HepG2 (cell line): Measurements from ENCODE around the gene ZNF180. TPM values are rescaled to one million over a fixed set of nuclear protein-coding genes. Genes with fewer than 3 reads are reported as not detected.
A peak's percentile ranks its signal among the peaks of the same experiment; 100 is the strongest.

ENCODE experiments used
- AGO2 ChIP-seq: fragments of 200-400 bp; formaldehyde crosslinking; optimal IDR thresholded peaks from 2 replicates; pipeline ENCODE3; 2017; ENCODE audit warnings: mild to moderate bottlenecking, low read depth, low read length, moderate library complexity
- CREM ChIP-seq, 2 experiments: sonication (generic) in 1 of 2; formaldehyde crosslinking in 1 of 2; IDR thresholded peaks; 2 replicates each; pipeline versions ENCODE4 v1.4.0 to v1.6.1; 2016 to 2020; ENCODE audit warnings: antibody characterized with exemption in 1 of 2, mild to moderate bottlenecking in 1 of 2, missing genetic modification reagents in 1 of 2
- ETV6 ChIP-seq: sonication (generic); formaldehyde crosslinking; conservative IDR thresholded peaks from 2 replicates; pipeline ENCODE4 v1.4.0; 2020; ENCODE audit warnings: missing genetic modification reagents
- HES4 ChIP-seq: sonication (generic); formaldehyde crosslinking; IDR thresholded peaks from 2 replicates; pipeline ENCODE4 v1.9.0; 2021; ENCODE audit warnings: mild to moderate bottlenecking, missing genetic modification reagents, borderline replicate concordance
- KLF12 ChIP-seq: sonication (generic); formaldehyde crosslinking; IDR thresholded peaks from 2 replicates; pipeline ENCODE4 v1.4.0; 2020; ENCODE audit warnings: missing genetic modification reagents, borderline replicate concordance
- KLF6 ChIP-seq: IDR thresholded peaks from 2 replicates; pipeline ENCODE4 v1.8.0; 2016; ENCODE audit warnings: missing biosample characterization, missing genetic modification reagents
- NRL ChIP-seq: sonication (generic); formaldehyde crosslinking; IDR thresholded peaks from 2 replicates; pipeline ENCODE4 v1.5.0; 2020; ENCODE audit warnings: missing genetic modification reagents, mild to moderate bottlenecking, moderate library complexity, borderline replicate concordance
- PHF20 ChIP-seq: sonication (generic); formaldehyde crosslinking; IDR thresholded peaks from 2 replicates; pipeline ENCODE4 v1.5.0; 2020; ENCODE audit warnings: mild to moderate bottlenecking, missing genetic modification reagents
- PLRG1 ChIP-seq: fragments of 450-650 bp; conservative IDR thresholded peaks from 2 replicates; pipeline ENCODE4 v1.6.1; 2016
- SKI ChIP-seq: fragments of 450-650 bp; IDR thresholded peaks from one replicate; pipeline ENCODE4 v1.6.1; 2018; ENCODE audit warnings: mild to moderate bottlenecking; ENCODE audit not compliant: partially characterized antibody
- SRSF9 ChIP-seq: fragments of 200-400 bp; formaldehyde crosslinking; IDR thresholded peaks from 2 replicates; pipeline ENCODE4 v1.6.1; 2018; ENCODE audit warnings: borderline replicate concordance, mild to moderate bottlenecking, low read depth, low read length; ENCODE audit not compliant: insufficient read depth, poor library complexity, severe bottlenecking
- TOE1 ChIP-seq: sonication (generic); formaldehyde crosslinking; IDR thresholded peaks from 2 replicates; pipeline ENCODE4 v1.4.0; 2020; ENCODE audit warnings: mild to moderate bottlenecking, missing genetic modification reagents
- ZNF205 ChIP-seq: IDR thresholded peaks from 2 replicates; pipeline ENCODE4 v1.6.1; 2018; ENCODE audit warnings: missing biosample characterization, missing genetic modification reagents
- ZNF562 ChIP-seq: sonication (generic); formaldehyde crosslinking; IDR thresholded peaks from 2 replicates; pipeline ENCODE4 v1.8.0; 2022; ENCODE audit warnings: missing genetic modification reagents, borderline replicate concordance
- ZNF564 ChIP-seq: sonication (generic); formaldehyde crosslinking; IDR thresholded peaks from 2 replicates; pipeline ENCODE4 v1.8.1; 2023; ENCODE audit warnings: mild to moderate bottlenecking, missing genetic modification reagents
- ZNF572 ChIP-seq: sonication (generic); formaldehyde crosslinking; IDR thresholded peaks from 2 replicates; pipeline ENCODE4 v1.5.1; 2020; ENCODE audit warnings: mild to moderate bottlenecking, missing genetic modification reagents
- polyA plus RNA-seq, 8 experiments: library from polyadenylated mRNA; depleted of rRNA in 3 of 8; stranded (reverse) in 7 of 8; unstranded in 1 of 8; fragments of >200 nt; fragmentation: Illumina TruSeq in 4 of 8; extraction: Trizol in 4 of 8; gene quantifications; 2 replicates each; pipeline versions ENCODE4 v1.2.1 to v1.2.3, GENCODE V29; 2011 to 2016; ENCODE audit warnings: low read depth in 4 of 8, missing spikeins in 1 of 8, mixed read lengths in 1 of 8; ENCODE audit not compliant: insufficient read depth in 1 of 8
- total RNA-seq, 5 experiments: library from RNA; depleted of rRNA; stranded (reverse); fragments of >200 nt; fragmentation: Illumina TruSeq; extraction: Trizol; gene quantifications; 2 replicates each; pipeline ENCODE4 v1.2.3, GENCODE V29; 2016; ENCODE audit warnings: low read depth in 1 of 5
- TF ChIP-seq, protein P1 (sequence below): sonication (generic); formaldehyde crosslinking; IDR thresholded peaks from 2 replicates; pipeline ENCODE4 v1.8.0; 2022; ENCODE audit warnings: missing genetic modification reagents, mild to moderate bottlenecking, inconsistent platforms, borderline replicate concordance
- TF ChIP-seq, protein P2 (sequence below): IDR thresholded peaks from 2 replicates; pipeline ENCODE4 v1.6.1; 2016; ENCODE audit warnings: missing compliant biosample characterization, missing genetic modification reagents, borderline replicate concordance
- TF ChIP-seq, protein P3 (sequence below), 2 experiments: sonication (generic) in 1 of 2; formaldehyde crosslinking in 1 of 2; IDR thresholded peaks; 2 replicates each; pipeline versions ENCODE4 v1.6.1 to v1.9.0; 2014 to 2022; ENCODE audit warnings: antibody characterized with exemption in 1 of 2, borderline replicate concordance in 1 of 2, inconsistent platforms in 1 of 2, low read depth in 1 of 2, missing genetic modification reagents in 1 of 2

ZNF180 gene
- total and polyA plus RNA-seq, 2 of the 13 experiments (the other 11 are each of a cell fraction or from before 2014, with no cell fraction given) = 0.92 to 9.3 TPM

DNA sequence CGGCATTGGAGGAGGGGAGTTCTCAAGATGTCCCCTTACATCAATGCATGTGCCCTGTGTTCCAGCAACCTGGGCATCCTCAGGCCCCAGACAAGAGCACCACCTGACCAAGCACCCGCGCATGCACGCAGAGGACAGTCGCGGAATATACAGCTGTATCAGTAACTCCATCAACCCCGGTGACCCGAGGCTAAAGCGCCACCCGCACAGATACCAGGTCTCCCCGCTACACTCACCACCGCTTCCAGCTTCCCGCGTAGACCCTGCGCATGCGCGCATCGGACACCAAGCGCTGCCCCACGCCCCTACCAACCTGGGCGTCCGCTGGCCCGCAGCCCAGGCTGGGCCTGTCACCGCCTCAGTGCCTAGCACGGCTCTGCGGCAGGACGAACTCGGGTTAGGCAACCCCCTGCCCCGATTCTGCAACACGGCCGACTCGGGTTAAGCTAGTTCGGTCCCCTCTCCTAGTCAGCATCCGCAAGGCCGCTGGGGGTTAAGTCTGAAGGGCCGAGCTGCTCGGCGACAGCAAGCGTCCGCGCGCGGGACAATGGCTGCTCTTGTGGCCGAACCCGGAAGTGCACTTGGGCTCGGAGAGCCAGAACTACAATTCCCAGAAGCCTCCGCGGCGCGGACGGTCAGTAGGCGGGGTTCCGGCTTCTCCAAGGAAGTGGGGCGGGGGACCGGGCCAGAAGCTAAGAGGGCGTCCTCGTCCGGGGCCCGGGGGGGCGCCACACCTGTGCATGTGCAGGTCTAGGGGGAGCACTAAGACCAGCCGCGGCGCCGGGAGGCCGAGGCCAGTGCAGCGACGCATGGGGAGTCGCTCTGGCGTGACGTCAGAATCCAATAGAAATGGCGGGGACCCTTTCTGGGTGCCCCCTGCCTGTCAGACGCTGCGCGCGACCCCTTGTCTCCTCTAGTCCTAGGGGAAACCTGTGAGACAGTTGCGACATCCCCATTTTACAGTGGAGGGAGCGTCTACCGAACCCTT, at the start of gene ZNF180 (continued):
- peak; percentile 85 for TF ChIP-seq AGO2
- TF ChIP-seq, protein P1, sequence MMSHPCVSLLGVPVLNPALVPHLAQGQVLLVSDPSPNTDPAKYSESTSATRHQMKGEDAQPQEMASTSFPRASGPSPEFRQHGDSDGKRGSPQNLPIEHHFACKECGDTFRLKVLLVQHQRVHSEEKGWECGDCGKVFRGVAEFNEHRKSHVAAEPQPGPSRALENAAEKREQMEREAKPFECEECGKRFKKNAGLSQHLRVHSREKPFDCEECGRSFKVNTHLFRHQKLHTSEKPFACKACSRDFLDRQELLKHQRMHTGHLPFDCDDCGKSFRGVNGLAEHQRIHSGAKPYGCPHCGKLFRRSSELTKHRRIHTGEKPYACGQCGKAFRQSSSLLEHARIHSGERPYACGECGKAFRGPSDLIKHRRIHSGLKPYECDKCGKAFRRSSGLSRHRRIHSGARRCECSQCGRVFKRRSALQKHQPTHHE = peak; percentile 80; the same call in 1 of the 2 replicates
- peak; percentile 85; the same call in 1 of the 2 replicates for TF ChIP-seq KLF12 (CRISPR knock-in tag)
- peak; percentile 12 for TF ChIP-seq SKI
- no peak for TF ChIP-seq ZNF562 (CRISPR knock-in tag)
- no peak for TF ChIP-seq PLRG1
- peak; percentile 78; the same call in 1 of the 2 replicates for TF ChIP-seq TOE1
- peak; percentile 93 for TF ChIP-seq PHF20 (CRISPR knock-in tag)
- TF ChIP-seq ZNF564 (CRISPR knock-in tag) = peak; percentile 91
- TF ChIP-seq CREM (IDR thresholded peaks at IDR 0.05) = peak; percentile 96
- peak; percentile 74; the same call in 1 of the 2 replicates for TF ChIP-seq CREM (CRISPR knock-in tag; IDR thresholded peaks at IDR 0.05)
- TF ChIP-seq, protein P2, sequence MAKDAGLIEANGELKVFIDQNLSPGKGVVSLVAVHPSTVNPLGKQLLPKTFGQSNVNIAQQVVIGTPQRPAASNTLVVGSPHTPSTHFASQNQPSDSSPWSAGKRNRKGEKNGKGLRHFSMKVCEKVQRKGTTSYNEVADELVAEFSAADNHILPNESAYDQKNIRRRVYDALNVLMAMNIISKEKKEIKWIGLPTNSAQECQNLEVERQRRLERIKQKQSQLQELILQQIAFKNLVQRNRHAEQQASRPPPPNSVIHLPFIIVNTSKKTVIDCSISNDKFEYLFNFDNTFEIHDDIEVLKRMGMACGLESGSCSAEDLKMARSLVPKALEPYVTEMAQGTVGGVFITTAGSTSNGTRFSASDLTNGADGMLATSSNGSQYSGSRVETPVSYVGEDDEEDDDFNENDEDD (CRISPR knock-in tag) = peak; percentile 86; the same call in 1 of the 2 replicates
- peak; percentile 98 for TF ChIP-seq ZNF205 (CRISPR knock-in tag)
- no peak for TF ChIP-seq SRSF9
- TF ChIP-seq, protein P3, sequence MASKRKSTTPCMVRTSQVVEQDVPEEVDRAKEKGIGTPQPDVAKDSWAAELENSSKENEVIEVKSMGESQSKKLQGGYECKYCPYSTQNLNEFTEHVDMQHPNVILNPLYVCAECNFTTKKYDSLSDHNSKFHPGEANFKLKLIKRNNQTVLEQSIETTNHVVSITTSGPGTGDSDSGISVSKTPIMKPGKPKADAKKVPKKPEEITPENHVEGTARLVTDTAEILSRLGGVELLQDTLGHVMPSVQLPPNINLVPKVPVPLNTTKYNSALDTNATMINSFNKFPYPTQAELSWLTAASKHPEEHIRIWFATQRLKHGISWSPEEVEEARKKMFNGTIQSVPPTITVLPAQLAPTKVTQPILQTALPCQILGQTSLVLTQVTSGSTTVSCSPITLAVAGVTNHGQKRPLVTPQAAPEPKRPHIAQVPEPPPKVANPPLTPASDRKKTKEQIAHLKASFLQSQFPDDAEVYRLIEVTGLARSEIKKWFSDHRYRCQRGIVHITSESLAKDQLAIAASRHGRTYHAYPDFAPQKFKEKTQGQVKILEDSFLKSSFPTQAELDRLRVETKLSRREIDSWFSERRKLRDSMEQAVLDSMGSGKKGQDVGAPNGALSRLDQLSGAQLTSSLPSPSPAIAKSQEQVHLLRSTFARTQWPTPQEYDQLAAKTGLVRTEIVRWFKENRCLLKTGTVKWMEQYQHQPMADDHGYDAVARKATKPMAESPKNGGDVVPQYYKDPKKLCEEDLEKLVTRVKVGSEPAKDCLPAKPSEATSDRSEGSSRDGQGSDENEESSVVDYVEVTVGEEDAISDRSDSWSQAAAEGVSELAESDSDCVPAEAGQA (IDR thresholded peaks at IDR 0.05; ENCODE audit: low read depth) = peak; percentile 87
- TF ChIP-seq, protein P3 (CRISPR knock-in tag; IDR thresholded peaks at IDR 0.05; ENCODE audit: borderline replicate concordance) = peak; percentile 90
- TF ChIP-seq ZNF572 (CRISPR knock-in tag) = no peak
- TF ChIP-seq KLF6 (CRISPR knock-in tag) = peak; percentile 95
- peak; percentile 49; the same call in 1 of the 2 replicates for TF ChIP-seq HES4 (CRISPR knock-in tag)
- no peak; the same call in 1 of the 2 replicates for TF ChIP-seq ETV6 (CRISPR knock-in tag)
- peak; percentile 93 for TF ChIP-seq NRL (CRISPR knock-in tag)
